SK-N-MC (cell line): ENCODE results near the gene NACC2.

Experiments
- EZH2 ChIP-seq: fragments of 200-600 bp; sonication (generic); IDR thresholded peaks from one replicate; pipeline ENCODE4 v1.6.1; 2017; ENCODE audit warnings: antibody characterized with exemption
- POLR2AphosphoS5 ChIP-seq: IDR thresholded peaks from 2 replicates; pipeline ENCODE4 v1.6.1; 2012; ENCODE audit warnings: mild to moderate bottlenecking, low read depth, low read length, borderline replicate concordance

- TF ChIP-seq POLR2AphosphoS5 (no peak), EZH2 (no peak)
Measured at GRCh38 chr9:135985889-135986288, 109.2 kb downstream of the NACC2 start.
